Activated CD8-positive, alpha-beta T cell treated with anti-CD3 and anti-CD28 coated beads for 36 hours (primary cell): ENCODE data around the gene LGALS3. TPM values are rescaled to one million over a fixed set of nuclear protein-coding genes. Genes with fewer than 3 reads are reported as not detected.

ENCODE experiments used
- ATAC-seq: fragments of 200-7000 bp; cut with Tn5 transposase; one replicate; pipeline ENCODE4 v1.10.0; 2021; ENCODE audit warnings: mild to moderate bottlenecking, moderate library complexity
- CTCF ChIA-PET: fragments of 350-600 bp; sonication (Branson Sonifier 250); formaldehyde crosslinking; loops from one replicate; lab custom pipeline; 2021; ENCODE audit warnings: antibody characterized with exemption; lab: Charles Lee
- POLR2A ChIA-PET: fragments of 350-600 bp; sonication (Branson Sonifier 250); formaldehyde crosslinking; loops from one replicate; lab custom pipeline; 2021; ENCODE audit warnings: antibody characterized with exemption; lab: Charles Lee
- DNase-seq: peaks from one replicate; pipeline ENCODE4 v3.0.0-alpha.2; 2020
- H3K27ac Mint-ChIP-seq: one replicate; pipeline ENCODE4 v1.8.0; 2021; ENCODE audit warnings: mild to moderate bottlenecking, mixed read lengths
- H3K27me3 Mint-ChIP-seq: one replicate; pipeline ENCODE4 v1.8.0; 2021; ENCODE audit warnings: mixed read lengths
- H3K36me3 Mint-ChIP-seq: one replicate; pipeline ENCODE4 v1.8.0; 2021; ENCODE audit warnings: low read depth, mixed read lengths
- H3K4me1 Mint-ChIP-seq: one replicate; pipeline ENCODE4 v1.8.0; 2021; ENCODE audit warnings: low read depth, mixed read lengths
- H3K4me3 Mint-ChIP-seq: one replicate; pipeline ENCODE4 v1.8.0; 2021; ENCODE audit warnings: mild to moderate bottlenecking, moderate library complexity, mixed read lengths
- H3K9me3 Mint-ChIP-seq: one replicate; pipeline ENCODE4 v1.8.0; 2021; ENCODE audit warnings: mixed read lengths
- CTCF ChIP-seq: fragments of 200-600 bp; IDR thresholded peaks from one replicate; pipeline ENCODE4 v1.8.0; 2022; ENCODE audit warnings: antibody characterized with exemption, mild to moderate bottlenecking
- intact Hi-C: fragments of 100-400 bp; cut with micrococcal nuclease; formaldehyde crosslinking; loops from one replicate; pipeline ENCODE4 v1.10.0; 2022
- total RNA-seq, 2 experiments: library from RNA; stranded (reverse); gene quantifications; one replicate each; pipeline ENCODE4 v1.2.3, GENCODE V29; 2021

LGALS3 gene
- total RNA-seq, 2 experiments from 2014 or later = 4.5 to 6.0 TPM

DNA sequence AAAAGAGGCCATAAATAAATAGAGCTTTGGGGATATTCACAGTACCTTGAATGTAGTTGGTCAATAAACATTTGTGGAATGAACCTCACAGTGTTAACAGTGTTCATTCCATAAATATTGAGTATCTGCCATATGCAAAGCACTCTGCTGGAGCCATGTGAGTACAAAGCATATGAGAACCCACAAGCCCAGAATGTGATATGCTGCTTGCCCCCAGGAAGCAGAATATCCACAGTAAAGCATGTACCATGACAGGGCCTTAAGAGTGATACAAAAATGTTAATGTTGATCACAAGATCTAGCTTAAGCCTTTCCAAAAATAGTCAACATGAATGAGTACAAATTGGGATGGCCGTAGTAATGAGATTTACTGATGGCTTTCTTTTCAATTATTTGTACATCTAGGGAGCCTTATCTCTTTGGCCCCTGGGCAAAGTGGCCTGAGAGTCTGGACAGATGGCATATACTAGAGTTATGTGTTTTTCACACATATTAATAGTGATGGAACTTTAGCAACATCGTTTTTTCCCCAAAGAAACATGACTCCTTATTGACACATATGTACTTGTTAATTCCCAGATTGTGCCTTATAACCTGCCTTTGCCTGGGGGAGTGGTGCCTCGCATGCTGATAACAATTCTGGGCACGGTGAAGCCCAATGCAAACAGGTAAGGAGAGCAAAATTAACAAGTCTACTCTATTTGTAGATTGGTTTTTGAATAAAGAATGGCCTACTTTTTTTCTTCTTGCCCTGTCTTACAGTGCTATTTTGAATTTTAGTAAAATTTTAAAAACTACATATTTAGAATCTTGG is 10.9 kb downstream of the LGALS3 start:
- H3K4me1 Mint-ChIP-seq = peaks cover 3% of the 10 kb centered on the region
- ChIA-PET CTCF (interaction anchor here (0.9 kb wide), 1 partner anchor 74 kb away, joined by 3 read pairs; no protein-coding TSS in a partner anchor), POLR2A (no interaction called here)
- H3K27me3 Mint-ChIP-seq = no peaks in the 10 kb centered on the region
- no peak overlapping the region for H3K4me3 Mint-ChIP-seq
- no peak overlapping the region for H3K27ac Mint-ChIP-seq
- H3K36me3 Mint-ChIP-seq = peaks cover 11% of the 10 kb centered on the region
- intact Hi-C loops = no loop called here
- ATAC-seq (no peak), DNase-seq (no peak)
- no peaks in the 10 kb centered on the region for H3K9me3 Mint-ChIP-seq
- no peak for TF ChIP-seq CTCF

- DNase-seq = no peak
- H3K27me3 Mint-ChIP-seq = no peaks in the 10 kb centered on the region
- intact Hi-C loops = no loop called here
- no peaks in the 10 kb centered on the region for H3K9me3 Mint-ChIP-seq
- no peak for TF ChIP-seq CTCF
- ATAC-seq = no peak
- H3K27ac Mint-ChIP-seq = no peak overlapping the region
- POLR2A ChIA-PET = no interaction called here
- no peak overlapping the region for H3K4me3 Mint-ChIP-seq
- peaks cover 3% of the 10 kb centered on the region for H3K4me1 Mint-ChIP-seq
- CTCF ChIA-PET = no interaction called here
- H3K36me3 Mint-ChIP-seq = peaks cover 14% of the 10 kb centered on the region
Observed at GRCh38 chr14:55141825-55142224, 12.8 kb downstream of the LGALS3 start.

GRCh38 chr14:55142466-55142865 is 13.4 kb downstream of the LGALS3 start:
- DNase-seq (no peak), ATAC-seq (no peak)
- no peaks in the 10 kb centered on the region for H3K9me3 Mint-ChIP-seq
- H3K4me1 Mint-ChIP-seq = peaks cover 3% of the 10 kb centered on the region
- ChIA-PET CTCF (no interaction called here), POLR2A (no interaction called here)
- no peak overlapping the region for H3K4me3 Mint-ChIP-seq
- H3K27ac Mint-ChIP-seq = no peak overlapping the region
- intact Hi-C loops = no loop called here
- peaks cover 14% of the 10 kb centered on the region for H3K36me3 Mint-ChIP-seq
- no peaks in the 10 kb centered on the region for H3K27me3 Mint-ChIP-seq
- no peak for TF ChIP-seq CTCF

- no peak overlapping the region for H3K4me3 Mint-ChIP-seq
Observed at GRCh38 chr14:55146425-55146824, 17.4 kb downstream of the LGALS3 start.

More at GRCh38 chr14:55146425-55146824, 17.4 kb downstream of the LGALS3 start:
- H3K9me3 Mint-ChIP-seq = no peaks in the 10 kb centered on the region
- TF ChIP-seq CTCF = no peak
- ChIA-PET CTCF (interaction anchor here (1.0 to 2.4 kb wide), 6 partner anchors 14 to 300 kb away, joined by 3 to 8 read pairs (median 4); no protein-coding TSS in a partner anchor), POLR2A (interaction anchor here (0.8 kb wide), 1 partner anchor 9 kb away, joined by 3 read pairs; no protein-coding TSS in a partner anchor)
- H3K36me3 Mint-ChIP-seq = peaks cover 27% of the 10 kb centered on the region
- ATAC-seq (no peak), DNase-seq (no peak)
- no peak overlapping the region for H3K27ac Mint-ChIP-seq
- no peaks in the 10 kb centered on the region for H3K27me3 Mint-ChIP-seq
- H3K4me1 Mint-ChIP-seq = peaks cover 3% of the 10 kb centered on the region
- intact Hi-C loops = no loop called here
